Activated B cell treated with CpG ODN at 0.5 μM for 24 hours (primary cell): ENCODE measurements around the gene GOLGA6A. TPM values are rescaled to one million over a fixed set of nuclear protein-coding genes. Genes with fewer than 3 reads are reported as not detected.

Source experiments
- ATAC-seq: fragments of 200-7000 bp; cut with Tn5 transposase; one replicate; pipeline ENCODE4 v1.10.0; 2021; ENCODE audit warnings: low read depth, mild to moderate bottlenecking, moderate library complexity
- CTCF ChIA-PET: fragments of 350-600 bp; sonication (Branson Sonifier 250); formaldehyde crosslinking; loops from one replicate; lab custom pipeline; 2021; ENCODE audit warnings: antibody characterized with exemption; lab: Charles Lee
- POLR2A ChIA-PET: fragments of 350-600 bp; sonication (Branson Sonifier 250); formaldehyde crosslinking; loops from one replicate; lab custom pipeline; 2021; ENCODE audit warnings: antibody characterized with exemption; lab: Charles Lee
- DNase-seq: peaks from one replicate; pipeline ENCODE4 v3.0.0; 2022
- H3K27ac Mint-ChIP-seq: one replicate; pipeline ENCODE4 v1.8.0; 2020; ENCODE audit warnings: mixed read lengths
- H3K27me3 Mint-ChIP-seq: one replicate; pipeline ENCODE4 v1.8.0; 2021; ENCODE audit warnings: mixed read lengths
- H3K36me3 Mint-ChIP-seq: one replicate; pipeline ENCODE4 v1.8.0; 2021; ENCODE audit warnings: low read depth, mixed read lengths
- H3K4me1 Mint-ChIP-seq: one replicate; pipeline ENCODE4 v1.8.0; 2021; ENCODE audit warnings: mixed read lengths
- H3K4me3 Mint-ChIP-seq: one replicate; pipeline ENCODE4 v1.8.0; 2020; ENCODE audit warnings: mild to moderate bottlenecking, mixed read lengths
- H3K9me3 Mint-ChIP-seq: one replicate; pipeline ENCODE4 v1.8.0; 2020; ENCODE audit warnings: mixed read lengths
- intact Hi-C: fragments of 100-400 bp; cut with micrococcal nuclease; formaldehyde crosslinking; loops from one replicate; pipeline ENCODE4 v1.15.1; 2024
- total RNA-seq: library from RNA; stranded (reverse); gene quantifications from 2 replicates; pipeline ENCODE4 v1.2.3, GENCODE V29; 2022
- TF ChIP-seq, protein P1 (sequence below): fragments of 200-600 bp; IDR thresholded peaks from one replicate; pipeline ENCODE4 v1.8.0; 2022; ENCODE audit warnings: antibody characterized with exemption, mild to moderate bottlenecking

Gene GOLGA6A
- total RNA-seq, 1 donor from 2014 or later: not detected

DNA sequence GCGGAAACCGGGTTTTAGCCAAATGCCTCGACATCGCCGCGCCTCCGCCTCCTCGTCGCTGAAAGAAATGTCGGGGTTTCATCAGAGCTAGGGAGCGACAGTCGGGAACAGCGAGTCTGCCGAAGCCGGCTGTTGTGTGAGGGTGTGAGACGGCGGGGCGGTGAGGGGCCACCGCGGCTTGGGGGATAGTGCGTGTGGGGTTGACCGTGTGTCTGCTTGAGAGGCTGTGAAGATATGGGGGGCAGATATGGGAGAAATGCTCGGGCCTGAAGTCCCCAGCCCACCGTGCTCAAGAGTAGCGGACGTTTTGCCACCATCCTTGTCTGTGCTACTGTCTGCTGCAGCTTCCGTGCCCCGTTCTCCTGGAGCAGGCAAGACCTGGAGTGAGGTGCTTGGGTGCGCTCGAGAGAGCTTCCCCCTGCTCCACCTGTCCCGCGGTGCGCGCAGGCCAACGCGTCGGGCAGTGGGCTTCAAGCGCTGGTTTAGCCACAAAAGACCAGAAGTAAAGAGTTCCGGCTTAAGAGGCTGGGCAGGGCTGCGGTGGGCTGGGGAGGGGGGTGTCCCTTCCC, 47.3 kb upstream of the GOLGA6A start:
- ATAC-seq: no peak
- intact Hi-C loops: loop anchor here (5.0 kb wide), 1 partner anchor 828 kb away; the partner anchor contains the start of gene RPP25
- CTCF ChIA-PET: no interaction called here
- no peak for DNase-seq
- H3K9me3 Mint-ChIP-seq: no peaks in the 10 kb centered on the region
- H3K27ac Mint-ChIP-seq: no peak overlapping the region
- TF ChIP-seq, protein P1, sequence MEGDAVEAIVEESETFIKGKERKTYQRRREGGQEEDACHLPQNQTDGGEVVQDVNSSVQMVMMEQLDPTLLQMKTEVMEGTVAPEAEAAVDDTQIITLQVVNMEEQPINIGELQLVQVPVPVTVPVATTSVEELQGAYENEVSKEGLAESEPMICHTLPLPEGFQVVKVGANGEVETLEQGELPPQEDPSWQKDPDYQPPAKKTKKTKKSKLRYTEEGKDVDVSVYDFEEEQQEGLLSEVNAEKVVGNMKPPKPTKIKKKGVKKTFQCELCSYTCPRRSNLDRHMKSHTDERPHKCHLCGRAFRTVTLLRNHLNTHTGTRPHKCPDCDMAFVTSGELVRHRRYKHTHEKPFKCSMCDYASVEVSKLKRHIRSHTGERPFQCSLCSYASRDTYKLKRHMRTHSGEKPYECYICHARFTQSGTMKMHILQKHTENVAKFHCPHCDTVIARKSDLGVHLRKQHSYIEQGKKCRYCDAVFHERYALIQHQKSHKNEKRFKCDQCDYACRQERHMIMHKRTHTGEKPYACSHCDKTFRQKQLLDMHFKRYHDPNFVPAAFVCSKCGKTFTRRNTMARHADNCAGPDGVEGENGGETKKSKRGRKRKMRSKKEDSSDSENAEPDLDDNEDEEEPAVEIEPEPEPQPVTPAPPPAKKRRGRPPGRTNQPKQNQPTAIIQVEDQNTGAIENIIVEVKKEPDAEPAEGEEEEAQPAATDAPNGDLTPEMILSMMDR: no peak
- H3K4me1 Mint-ChIP-seq: peaks cover 51% of the 10 kb centered on the region
- POLR2A ChIA-PET: no interaction called here
- H3K27me3 Mint-ChIP-seq: peaks cover 52% of the 10 kb centered on the region
- peak overlapping the region; percentile 61 for H3K4me3 Mint-ChIP-seq
- H3K36me3 Mint-ChIP-seq: no peaks in the 10 kb centered on the region

DNA sequence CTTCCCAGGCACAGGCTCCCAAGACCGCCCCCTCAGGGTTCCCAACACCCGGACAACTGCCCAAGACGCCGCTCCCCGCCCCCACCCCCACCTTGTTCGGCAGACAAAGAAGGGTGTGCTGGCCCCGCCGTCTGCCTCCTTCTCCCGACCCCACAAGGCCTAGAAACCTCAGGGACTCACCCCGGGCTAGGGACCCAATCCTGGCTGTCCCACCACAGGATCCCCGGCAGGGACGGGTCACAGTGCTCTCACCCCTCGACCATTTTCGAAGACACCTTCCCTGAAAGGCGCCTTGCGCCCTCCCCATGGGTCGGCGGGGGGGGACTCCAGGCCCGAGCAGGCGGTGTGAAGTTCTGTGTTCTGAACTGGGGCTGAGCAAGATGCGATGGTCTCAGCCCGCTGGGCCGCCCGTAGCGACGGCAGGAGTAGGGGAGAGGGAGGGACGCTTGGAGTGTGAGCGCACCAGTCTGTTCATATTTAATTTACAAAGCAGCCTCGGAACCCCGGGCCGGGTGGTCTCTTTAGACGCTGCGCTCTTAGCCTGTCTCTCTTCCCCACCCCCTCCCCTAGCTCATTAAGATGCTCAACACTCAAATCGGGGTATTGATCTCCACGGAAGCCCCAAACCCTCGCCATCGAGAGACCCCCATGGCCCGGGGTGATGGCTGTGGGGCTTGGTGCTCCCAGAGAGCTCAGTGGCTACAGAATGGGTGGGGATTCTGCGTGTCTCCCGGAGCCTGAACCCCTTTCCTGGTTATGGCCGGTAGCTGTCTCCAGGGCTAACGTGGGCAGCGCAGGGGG, 46.6 kb upstream of the GOLGA6A start:
- no peak for ATAC-seq
- CTCF ChIA-PET: interaction anchor here (1.5 kb wide), 1 partner anchor 193 kb away, joined by 6 read pairs; no protein-coding TSS in a partner anchor
- peaks cover 48% of the 10 kb centered on the region for H3K27me3 Mint-ChIP-seq
- peak overlapping the region; percentile 61 for H3K4me3 Mint-ChIP-seq
- no peaks in the 10 kb centered on the region for H3K9me3 Mint-ChIP-seq
- H3K36me3 Mint-ChIP-seq: no peaks in the 10 kb centered on the region
- H3K4me1 Mint-ChIP-seq: peaks cover 56% of the 10 kb centered on the region
- TF ChIP-seq, protein P1: no peak
- peak overlapping the region; percentile 24 for H3K27ac Mint-ChIP-seq
- DNase-seq: no peak
- POLR2A ChIA-PET: no interaction called here
- intact Hi-C loops: loop anchor here (1.0 to 5.0 kb wide), 2 partner anchors 7 to 828 kb away; partner anchors contain the start of gene RPP25

DNA sequence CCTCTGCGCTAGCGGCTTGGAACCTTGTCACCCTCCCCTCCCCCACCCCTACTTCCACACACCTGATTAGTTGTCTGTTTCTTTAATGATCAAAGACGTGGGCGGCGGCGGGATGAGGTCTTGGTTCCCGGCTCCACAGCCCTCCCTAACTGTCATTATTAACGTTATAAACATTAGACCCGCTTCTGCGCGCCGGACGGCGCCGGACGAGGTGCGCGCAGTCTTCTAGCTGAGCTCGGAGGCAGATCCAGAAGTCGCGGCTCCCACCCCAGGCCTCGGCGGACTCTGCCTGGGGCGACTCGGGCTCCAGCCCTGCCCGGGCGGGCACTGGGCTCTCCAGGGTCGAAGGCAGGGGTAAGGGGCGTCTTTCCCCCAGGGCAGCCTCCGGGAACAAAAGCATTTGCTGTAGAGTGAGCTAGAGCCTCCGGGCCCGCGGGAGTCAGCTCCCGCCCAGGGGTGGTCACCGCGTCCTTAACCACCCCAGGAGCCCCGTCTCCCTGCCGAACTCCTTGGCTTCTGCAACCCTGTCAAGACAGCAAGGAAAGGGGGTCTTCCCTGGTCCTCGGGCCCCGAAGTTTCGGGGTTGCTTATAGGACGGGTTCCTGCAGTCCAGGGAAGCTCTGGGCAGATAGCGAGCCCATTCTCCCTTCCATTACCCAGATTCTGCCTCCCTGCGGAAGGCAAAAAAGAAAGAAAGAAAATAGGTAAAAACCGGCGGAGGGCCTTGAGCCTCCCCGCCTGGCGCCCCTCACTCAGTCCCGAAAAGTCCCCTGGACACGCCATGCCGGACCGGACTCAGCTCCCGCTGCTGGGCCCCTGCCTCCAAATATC, 45.8 kb upstream of the GOLGA6A start:
- Mint-ChIP-seq H3K27ac (no peak overlapping the region), H3K9me3 (no peaks in the 10 kb centered on the region), H3K4me1 (peaks cover 63% of the 10 kb centered on the region), H3K27me3 (peaks cover 47% of the 10 kb centered on the region), H3K4me3 (peak overlapping the region; percentile 61), H3K36me3 (no peaks in the 10 kb centered on the region)
- intact Hi-C loops: loop anchor here (1.0 to 5.0 kb wide), 5 partner anchors 8 to 829 kb away; partner anchors contain the start of gene RPP25
- no peak for DNase-seq
- ATAC-seq: peak; percentile 15
- ChIA-PET POLR2A (interaction anchor here (0.5 kb wide), 1 partner anchor 142 kb away, joined by 4 read pairs; no protein-coding TSS in a partner anchor), CTCF (interaction anchor here (0.8 to 1.5 kb wide), 2 partner anchors 193 to 194 kb away, joined by 3 to 6 read pairs; no protein-coding TSS in a partner anchor)
- TF ChIP-seq, protein P1: no peak

DNA sequence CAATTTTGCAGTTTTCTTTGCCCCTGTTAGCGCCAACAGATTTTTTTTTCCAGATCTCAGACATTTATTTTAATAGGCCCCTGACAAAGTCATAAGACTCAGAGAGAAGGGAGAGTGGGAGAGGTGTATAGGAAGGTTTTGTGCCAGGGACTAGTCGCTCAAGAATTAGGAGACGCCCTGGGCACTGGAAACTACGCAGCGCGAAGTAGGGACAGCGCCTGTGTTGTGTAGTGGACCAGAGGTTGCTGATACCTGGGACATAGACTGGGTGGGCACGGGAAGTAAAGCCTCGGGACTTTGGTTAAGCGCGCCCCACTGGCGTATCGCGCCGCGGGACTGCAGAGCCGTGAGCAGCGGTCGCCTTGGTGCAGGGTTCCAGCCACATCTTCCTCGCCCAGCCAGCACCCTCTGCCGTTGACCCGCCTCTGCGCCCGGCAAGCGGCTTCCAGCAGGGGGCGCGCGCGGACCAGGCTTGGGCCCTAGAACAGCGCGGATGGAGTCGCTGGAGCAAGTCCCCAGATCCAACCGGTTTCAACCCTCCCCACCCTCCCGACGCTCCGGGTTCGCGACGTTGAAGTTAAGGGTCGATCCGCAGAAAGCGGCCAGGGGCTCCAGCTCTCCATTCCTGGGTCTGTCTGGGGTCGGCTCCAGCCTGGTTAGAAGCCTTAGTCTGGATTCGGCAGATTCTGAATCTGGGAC, 45.1 kb upstream of the GOLGA6A start:
- no peaks in the 10 kb centered on the region for H3K9me3 Mint-ChIP-seq
- H3K4me3 Mint-ChIP-seq: peak overlapping the region; percentile 61
- no peaks in the 10 kb centered on the region for H3K36me3 Mint-ChIP-seq
- POLR2A ChIA-PET: interaction anchor here (0.6 kb wide), 1 partner anchor 251 kb away, joined by 4 read pairs; no protein-coding TSS in a partner anchor
- H3K27ac Mint-ChIP-seq: no peak overlapping the region
- CTCF ChIA-PET: interaction anchor here (0.8 to 1.5 kb wide), 2 partner anchors 193 to 195 kb away, joined by 3 to 6 read pairs; no protein-coding TSS in a partner anchor
- DNase-seq (peak; percentile 83), ATAC-seq (peak; percentile 79)
- intact Hi-C loops: loop anchor here (1.0 to 5.0 kb wide), 4 partner anchors 155 to 830 kb away; partner anchors contain the start of gene RPP25
- H3K27me3 Mint-ChIP-seq: peaks cover 41% of the 10 kb centered on the region
- TF ChIP-seq, protein P1: peak; percentile 71
- H3K4me1 Mint-ChIP-seq: peaks cover 68% of the 10 kb centered on the region
